NOMO-1 treated with dmso at 0.1 percent for 144 hours (cell line): Measurements from ENCODE around the gene LRRC26.

ENCODE experiments used
- DNase-seq: peaks from one replicate; lab custom pipeline; 2025; ENCODE audit not compliant: unreplicated experiment; lab: John Stamatoyannopoulos, UW

The LRRC26 gene

GRCh38 chr9:137169896-137170358 lies at the start of gene LRRC26:
Gene LRRC26 (minus strand): TSS chr9:137170051. CDS start chr9:137169943, 108 bp downstream.
- no peak for DNase-seq

GRCh38 chr9:137218754-137219271 lies 49.0 kb upstream of the LRRC26 start:
- no peak for DNase-seq

- no peak for DNase-seq
Measured at GRCh38 chr9:137218212-137218753, 48.4 kb upstream of the LRRC26 start.

GRCh38 chr9:137217276-137218211 lies 47.7 kb upstream of the LRRC26 start:
- no peak for DNase-seq

GRCh38 chr9:137216188-137216965 lies 46.5 kb upstream of the LRRC26 start:
- no peak for DNase-seq

GRCh38 chr9:137215196-137215986 lies 45.5 kb upstream of the LRRC26 start:
- DNase-seq: no peak

- no peak for DNase-seq
Measured at GRCh38 chr9:137214620-137215019, 44.8 kb upstream of the LRRC26 start.

- DNase-seq: no peak
Measured at GRCh38 chr9:137213160-137214060, 43.6 kb upstream of the LRRC26 start.

GRCh38 chr9:137212520-137212919 lies 42.7 kb upstream of the LRRC26 start:
- no peak for DNase-seq

- DNase-seq: no peak
Measured at GRCh38 chr9:137211532-137211931, 41.7 kb upstream of the LRRC26 start.

GRCh38 chr9:137206602-137207001 lies 36.8 kb upstream of the LRRC26 start:
- DNase-seq: no peak

- DNase-seq: peak; percentile 88
Measured at GRCh38 chr9:137205126-137206069, 35.5 kb upstream of the LRRC26 start, which contains the start of the genes NDOR1 and TMEM203. Gene NDOR1 (plus strand): TSS chr9:137205700. CDS start chr9:137205778, 78 bp downstream. Gene TMEM203 (minus strand): TSS chr9:137205648. CDS start chr9:137205414, 234 bp downstream.

GRCh38 chr9:137204731-137205125 lies 34.9 kb upstream of the LRRC26 start:
- no peak for DNase-seq

- no peak for DNase-seq
Measured at GRCh38 chr9:137202966-137203365, 33.1 kb upstream of the LRRC26 start.

- DNase-seq: no peak
Measured at GRCh38 chr9:137201205-137201868, 31.5 kb upstream of the LRRC26 start.

GRCh38 chr9:137200311-137201204 lies 30.7 kb upstream of the LRRC26 start, which contains the start of gene TPRN:
Gene TPRN (minus strand): TSS chr9:137200741. CDS start chr9:137200711, 30 bp downstream.
- DNase-seq: peak; percentile 100
